ENCODE data around the gene PHF21B. TPM values are rescaled to one million over a fixed set of nuclear protein-coding genes. Genes with fewer than 3 reads are reported as not detected.

Gene PHF21B
- total and polyA plus RNA-seq, 5 donors from 2014 or later: not detected

Other genes with a start within 250 kb of the PHF21B start
- 98.8 TPM for gene NUP50, start 153.9 kb upstream of the PHF21B start, total RNA-seq
- gene NUP50, start 153.9 kb upstream of the PHF21B start, polyA plus RNA-seq: 10 to 100 TPM; 52.0 to 70.1 (median 65.2) TPM
- gene KIAA0930, start 230.9 kb upstream of the PHF21B start, total RNA-seq: 21.3 TPM
- gene KIAA0930, start 230.9 kb upstream of the PHF21B start, polyA plus RNA-seq: 1 to 10 TPM in 2 of 4 donors, under 1 TPM in 2; 0.70 to 2.4 (median 1.4) TPM

All from CD4-positive, CD25-positive, alpha-beta regulatory T cell (primary cell).